H1 (cell line): ENCODE results near the gene ING4. TPM values are rescaled to one million over a fixed set of nuclear protein-coding genes. Genes with fewer than 3 reads are reported as not detected.

Experiments
- CTCF ChIA-PET: fragments of 300-600 bp; sonication (Branson Sonifier 250); formaldehyde crosslinking; loops from one replicate; lab custom pipeline; 2021; ENCODE audit not compliant: partially characterized antibody; lab: Charles Lee
- POLR2A ChIA-PET: fragments of 300-600 bp; sonication (Branson Sonifier 250); formaldehyde crosslinking; loops from one replicate; lab custom pipeline; 2021; ENCODE audit warnings: inconsistent platforms; ENCODE audit not compliant: partially characterized antibody; lab: Charles Lee
- DNase-seq, 2 experiments: peaks; one replicate each; pipeline versions ENCODE4 v3.0.0 to v3.0.0-alpha.2; 2010 to 2022; ENCODE audit warnings: low spot score in 2 of 2, low read depth in 1 of 2, mixed read lengths in 1 of 2
- FAIRE-seq: peaks from 2 replicates; lab custom pipeline; 2011; peaks lifted over from hg19 to GRCh38; lab: Jason Lieb, UNC
- H2AFZ ChIP-seq: 2 replicates; pipeline ENCODE4 v1.8.1; 2012; ENCODE audit warnings: low read length, inconsistent platforms
- H2AK5ac ChIP-seq: 2 replicates; pipeline ENCODE4 v1.6.1; 2013; ENCODE audit warnings: low read depth, low read length
- H2BK120ac ChIP-seq: replicated peaks from 2 replicates; pipeline ENCODE3; 2013; ENCODE audit warnings: low read depth, low read length, inconsistent platforms
- H2BK12ac ChIP-seq: 2 replicates; pipeline ENCODE4 v1.6.1; 2013; ENCODE audit warnings: low read depth, low read length
- H2BK15ac ChIP-seq: 2 replicates; pipeline ENCODE4 v1.6.1; 2013; ENCODE audit warnings: low read length
- H2BK20ac ChIP-seq: 2 replicates; pipeline ENCODE4 v1.6.1; 2013; ENCODE audit warnings: low read length
- H2BK5ac ChIP-seq: 2 replicates; pipeline ENCODE4 v1.6.1; 2013; ENCODE audit warnings: low read depth, low read length
- H3K14ac ChIP-seq: 2 replicates; pipeline ENCODE4 v1.6.1; 2013; ENCODE audit warnings: inconsistent platforms; ENCODE audit not compliant: insufficient read length
- H3K18ac ChIP-seq: 2 replicates; pipeline ENCODE4 v1.6.1; 2013; ENCODE audit warnings: low read length; ENCODE audit errors: extremely low read depth
- H3K23ac ChIP-seq: 2 replicates; pipeline ENCODE4 v1.6.1; 2013; ENCODE audit warnings: inconsistent platforms; ENCODE audit not compliant: insufficient read length
- H3K23me2 ChIP-seq: 2 replicates; pipeline ENCODE4 v1.6.1; 2013; ENCODE audit warnings: low read depth, low read length
- H3K27ac ChIP-seq: 2 replicates; pipeline ENCODE4 v1.6.1; 2011; ENCODE audit warnings: low read depth, low read length, inconsistent platforms
- H3K27me3 ChIP-seq, 4 experiments: replicated peaks in 1 of 4; 1 replicate in 1 of 4; 2 replicates in 3 of 4; pipeline versions ENCODE4 v1.6.1 to v1.8.1; 2011 to 2013; ENCODE audit warnings: low read length in 3 of 4, mild to moderate bottlenecking in 3 of 4, inconsistent platforms in 2 of 4, mixed read lengths in 2 of 4, moderate library complexity in 1 of 4; ENCODE audit not compliant: control insufficient read depth in 3 of 4, insufficient read depth in 3 of 4; ENCODE audit errors: extremely low read depth in 1 of 4
- H3K36me3 ChIP-seq, 4 experiments: 2 replicates each; pipeline versions ENCODE4 v1.6.1 to v1.8.1; 2011 to 2013; ENCODE audit warnings: mild to moderate bottlenecking in 4 of 4, low read length in 3 of 4, moderate library complexity in 2 of 4, control low read depth in 1 of 4, inconsistent platforms in 1 of 4; ENCODE audit not compliant: insufficient read depth in 4 of 4, control insufficient read depth in 2 of 4
- H3K4ac ChIP-seq: replicated peaks from 2 replicates; pipeline ENCODE3; 2013; ENCODE audit warnings: low read length, low read depth, mixed read lengths, inconsistent platforms; ENCODE audit not compliant: insufficient read length
- H3K4me1 ChIP-seq, 4 experiments: replicated peaks in 1 of 4; 1 replicate in 1 of 4; 2 replicates in 3 of 4; pipeline versions ENCODE4 v1.6.1 to v1.8.1; 2011 to 2013; ENCODE audit warnings: low read length in 3 of 4, inconsistent platforms in 2 of 4, mixed read lengths in 1 of 4; ENCODE audit not compliant: insufficient read depth in 4 of 4, control insufficient read depth in 3 of 4
- H3K4me2 ChIP-seq, 2 experiments: 2 replicates each; pipeline versions ENCODE4 v1.6.1 to v1.8.1; 2011 to 2013; ENCODE audit warnings: low read depth in 2 of 2, low read length in 2 of 2, control low read depth in 1 of 2, inconsistent platforms in 1 of 2, mild to moderate bottlenecking in 1 of 2; ENCODE audit not compliant: insufficient read depth in 1 of 2
- H3K4me3 ChIP-seq, 4 experiments: fragments of 200-600, 300-600 bp in 1 of 4; sonication (generic), shearing (Covaris generic), sonication (Bioruptor Twin) in 1 of 4; 2 replicates each; pipeline versions ENCODE4 v1.5.1 to v1.8.1; 2011 to 2016; ENCODE audit warnings: low read length in 4 of 4, low read depth in 3 of 4, control low read depth in 2 of 4, inconsistent platforms in 2 of 4, mild to moderate bottlenecking in 2 of 4, mixed read lengths in 1 of 4, moderate library complexity in 1 of 4; ENCODE audit not compliant: insufficient read depth in 2 of 4; ENCODE audit errors: extremely low read depth in 1 of 4
- H3K56ac ChIP-seq: replicated peaks from 2 replicates; pipeline ENCODE3; 2013; ENCODE audit warnings: low read depth, mild to moderate bottlenecking, mixed read lengths, low read length, inconsistent platforms; ENCODE audit not compliant: insufficient read length
- H3K79me1 ChIP-seq: 2 replicates; pipeline ENCODE4 v1.6.1; 2013; ENCODE audit warnings: low read depth, low read length, control low read depth
- H3K79me2 ChIP-seq, 2 experiments: 2 replicates each; pipeline versions ENCODE4 v1.6.1 to v1.8.1; 2012 to 2013; ENCODE audit warnings: low read length in 2 of 2, mild to moderate bottlenecking in 2 of 2, inconsistent platforms in 1 of 2; ENCODE audit not compliant: insufficient read depth in 2 of 2, control insufficient read depth in 1 of 2
- H3K9ac ChIP-seq, 4 experiments: replicated peaks in 1 of 4; 1 replicate in 1 of 4; 2 replicates in 3 of 4; pipeline versions ENCODE4 v1.6.1 to v1.8.1; 2011 to 2013; ENCODE audit warnings: low read depth in 3 of 4, low read length in 3 of 4, control low read depth in 2 of 4, mild to moderate bottlenecking in 2 of 4, moderate library complexity in 2 of 4, inconsistent platforms in 1 of 4; ENCODE audit errors: extremely low read depth in 1 of 4
- H3K9me3 ChIP-seq, 2 experiments: 2 replicates each; pipeline versions ENCODE4 v1.6.1 to v1.8.1; 2012 to 2013; ENCODE audit warnings: mild to moderate bottlenecking in 2 of 2, moderate library complexity in 2 of 2, control low read depth in 1 of 2, inconsistent platforms in 1 of 2, low read depth in 1 of 2, low read length in 1 of 2, mixed read lengths in 1 of 2; ENCODE audit not compliant: insufficient read depth in 2 of 2
- H4K20me1 ChIP-seq, 2 experiments: replicated peaks in 1 of 2; 2 replicates each; pipeline versions ENCODE3 to v1.8.1; 2011 to 2013; ENCODE audit warnings: inconsistent platforms in 2 of 2, low read length in 2 of 2, mild to moderate bottlenecking in 1 of 2; ENCODE audit not compliant: insufficient read depth in 2 of 2, control insufficient read depth in 1 of 2
- H4K5ac ChIP-seq: 2 replicates; pipeline ENCODE4 v1.6.1; 2013; ENCODE audit warnings: low read length, low read depth, mixed read lengths, inconsistent platforms; ENCODE audit not compliant: insufficient read length
- H4K8ac ChIP-seq: 2 replicates; pipeline ENCODE4 v1.8.0; 2013; ENCODE audit warnings: mild to moderate bottlenecking, moderate library complexity, low read length, inconsistent platforms; ENCODE audit not compliant: insufficient read depth; ENCODE audit errors: extremely low read depth
- H4K91ac ChIP-seq: replicated peaks from 2 replicates; pipeline ENCODE3; 2013; ENCODE audit warnings: low read length, mixed read lengths, inconsistent platforms; ENCODE audit not compliant: insufficient read length
- CBX8 ChIP-seq: fragments of 300-800, 300-1000 bp; sonication (generic); IDR thresholded peaks from 2 replicates; pipeline ENCODE4 v1.7.1; 2016; ENCODE audit warnings: low read depth, low read length, borderline replicate concordance
- GTF2F1 ChIP-seq: IDR thresholded peaks from 2 replicates; pipeline ENCODE4 v1.6.1; 2012; ENCODE audit warnings: low read depth, low read length, improper control_type of control experiment, borderline replicate concordance
- POLR2AphosphoS5 ChIP-seq: IDR thresholded peaks from 2 replicates; pipeline ENCODE4 v1.6.1; 2011; ENCODE audit warnings: low read depth, low read length
- RAD21 ChIP-seq, 2 experiments: IDR thresholded peaks in 1 of 2; conservative IDR thresholded peaks in 1 of 2; 2 replicates each; pipeline ENCODE4 v1.6.1; 2011; ENCODE audit warnings: low read depth in 2 of 2, low read length in 2 of 2, improper control_type of control experiment in 1 of 2, inconsistent platforms in 1 of 2, mild to moderate bottlenecking in 1 of 2, moderate library complexity in 1 of 2
- SIN3A ChIP-seq, 2 experiments: IDR thresholded peaks in 1 of 2; conservative IDR thresholded peaks in 1 of 2; 2 replicates each; pipeline ENCODE4 v1.6.1; 2011 to 2012; ENCODE audit warnings: low read length in 2 of 2, improper control_type of control experiment in 1 of 2, low read depth in 1 of 2, mild to moderate bottlenecking in 1 of 2
- SIX5 ChIP-seq: IDR thresholded peaks from 2 replicates; pipeline ENCODE4 v1.6.1; 2011; ENCODE audit warnings: mild to moderate bottlenecking, low read depth, low read length
- WGBS, 2 experiments: shearing (Covaris generic) in 1 of 2; methylation state at CpG; one replicate each; pipeline versions ENCODE4 v1.1.6 to v1.1.7; 2013 to 2015; ENCODE audit warnings: low lambda C conversion rate in 2 of 2, mixed read lengths in 2 of 2, inconsistent platforms in 1 of 2, low coverage in 1 of 2, missing lambda C conversion rate in 1 of 2; ENCODE audit not compliant: insufficient replicate concordance in 2 of 2, insufficient coverage in 1 of 2, insufficient read length in 1 of 2; ENCODE audit errors: extremely low coverage in 1 of 2, missing lambda C conversion rate in 1 of 2; 5-methylcytosine and 5-hydroxymethylcytosine counted together
- polyA plus RNA-seq, 7 experiments: library from polyadenylated mRNA; depleted of rRNA in 3 of 7; stranded (reverse) in 5 of 7; unstranded in 2 of 7; fragments of >200 nt in 5 of 7; fragments of 200-250 nt in 2 of 7; gene quantifications; 1 replicate in 5 of 7; 2 replicates in 1 of 7; 4 replicates in 1 of 7; pipeline versions ENCODE4 v1.2.1 to v1.2.3, GENCODE V29; 2011 to 2013; ENCODE audit warnings: missing spikeins in 2 of 7, mixed read lengths in 2 of 7
- total RNA-seq: library from RNA; stranded (reverse); fragmentation: NEBNext Ultra II Directional; extraction: Animal tissue kit (Norgen Biotek cat#: 25700); gene quantifications from 2 replicates; pipeline ENCODE4 v1.2.1, GENCODE V29; 2021

The ING4 gene
- total and polyA plus RNA-seq, 2 of the 8 experiments (the other 6 are each of a cell fraction or from before 2014, with no cell fraction given), result 22.9 to 28.6 TPM

GRCh38 chr12:6652391-6652790 lies 10.5 kb downstream of the ING4 start:
- H3K4me2 ChIP-seq, result no peak overlapping the region
- no peak overlapping the region for H2AFZ ChIP-seq
- peaks cover 4 to 35% (median 21%) of the 10 kb centered on the region in 4 experiments; a peak in 6 of 8 replicates for H3K36me3 ChIP-seq
- H2BK12ac ChIP-seq, result no peak overlapping the region
- H3K79me1 ChIP-seq, result no peaks in the 10 kb centered on the region
- no peak overlapping the region for H3K27ac ChIP-seq
- H4K20me1 ChIP-seq, result no peaks in the 10 kb centered on the region
- H3K4me1 ChIP-seq, result no peaks in the 10 kb centered on the region
- H3K23ac ChIP-seq, result no peak overlapping the region
- no peaks in the 10 kb centered on the region for H3K23me2 ChIP-seq
- no peak overlapping the region for H3K18ac ChIP-seq
- H3K79me2 ChIP-seq, result no peaks in the 10 kb centered on the region
- no peak overlapping the region for H4K5ac ChIP-seq
- H2BK5ac ChIP-seq, result no peak overlapping the region
- H3K4me3 ChIP-seq, result no peak overlapping the region
- FAIRE-seq (no peak), DNase-seq (no peak)
- no peak overlapping the region for H4K91ac ChIP-seq
- no peak overlapping the region for H3K4ac ChIP-seq
- no peak overlapping the region for H2BK15ac ChIP-seq
- H3K56ac ChIP-seq, result no peak overlapping the region
- POLR2A ChIA-PET, result interaction anchor here (0.8 to 1.7 kb wide), 6 partner anchors 9 to 121 kb away, joined by 3 to 7 read pairs (median 4); partner anchors contain the start of gene ZNF384
- H3K9ac ChIP-seq, result no peak overlapping the region
- H2AK5ac ChIP-seq, result no peak overlapping the region
- no peak overlapping the region for H4K8ac ChIP-seq
- H2BK20ac ChIP-seq, result no peak overlapping the region
- H3K27me3 ChIP-seq, result no peaks in the 10 kb centered on the region
- WGBS, 2 experiments, result 95% methylated on average over 12 of the region's 12 CpGs; no CpG with 5 or more reads in 1 of the 2 experiments
- H3K14ac ChIP-seq, result no peak overlapping the region
- no peaks in the 10 kb centered on the region for H3K9me3 ChIP-seq
- CTCF ChIA-PET, result interaction anchor here (0.6 to 2.3 kb wide), 12 partner anchors 9 to 91 kb away, joined by 3 to 12 read pairs (median 4); partner anchors contain the start of gene LPAR5
- TF ChIP-seq POLR2AphosphoS5 (no peak), RAD21 (IDR thresholded peaks at IDR 0.05 in 1 of 2, conservative IDR thresholded peaks at IDR 0.05 in 1 of 2; ENCODE audit: low read depth in 2 of 2, low read length in 2 of 2) (peak in 1 of 2 experiments; percentile 23; a peak in 1 of 4 replicates), CBX8 (no peak), SIN3A (conservative IDR thresholded peaks at IDR 0.05 in 1 of 2, IDR thresholded peaks at IDR 0.05 in 1 of 2; ENCODE audit: low read depth in 1 of 2, low read length in 2 of 2) (no peak), SIX5 (no peak), GTF2F1 (no peak)
- no peak overlapping the region for H2BK120ac ChIP-seq
